SK-N-SH treated with all-trans-retinoic acid at 6 μM for 48 hours (cell line): ENCODE data around the gene RBM42.
A peak's percentile ranks its signal among the peaks of the same experiment; 100 is the strongest.

ENCODE experiments used
- ATAC-seq: fragments of 200-7000 bp; cut with Tn5 transposase; 3 replicates; pipeline ENCODE4 v1.9.1; 2020; ENCODE audit warnings: mild to moderate bottlenecking, moderate library complexity
- ARNTL ChIP-seq: fragments of 450-650 bp; formaldehyde crosslinking; IDR thresholded peaks from 2 replicates; pipeline ENCODE4 v1.5.0; 2020; ENCODE audit warnings: low read depth, mild to moderate bottlenecking, moderate library complexity, borderline replicate concordance
- GLIS3 ChIP-seq: fragments of 250-450 bp; sonication (Bioruptor Pico); IDR thresholded peaks from 2 replicates; pipeline ENCODE4 v1.5.0; 2020; ENCODE audit warnings: mild to moderate bottlenecking, moderate library complexity
- RARB ChIP-seq: fragments of 250-450 bp; sonication (Bioruptor Pico); IDR thresholded peaks from 2 replicates; pipeline ENCODE4 v1.8.0; 2021; ENCODE audit warnings: mild to moderate bottlenecking, moderate library complexity
- SNAI2 ChIP-seq: fragments of 250-450 bp; sonication (Bioruptor Pico); IDR thresholded peaks from 2 replicates; pipeline ENCODE4 v1.5.0; 2020; ENCODE audit warnings: mild to moderate bottlenecking, moderate library complexity
- TOX ChIP-seq: fragments of 250-450 bp; sonication (Bioruptor Pico); IDR thresholded peaks from 2 replicates; pipeline ENCODE4 v1.8.0; 2021; ENCODE audit warnings: mild to moderate bottlenecking, moderate library complexity, borderline replicate concordance
- ZC3H10 ChIP-seq: fragments of 250-450 bp; sonication (Bioruptor Pico); IDR thresholded peaks from 2 replicates; pipeline ENCODE4 v1.5.1; 2021; ENCODE audit warnings: mild to moderate bottlenecking, moderate library complexity
- ZFP3 ChIP-seq: fragments of 250-450 bp; sonication (Bioruptor Pico); IDR thresholded peaks from 2 replicates; pipeline ENCODE4 v1.5.0; 2020; ENCODE audit warnings: mild to moderate bottlenecking, moderate library complexity
- ZFP30 ChIP-seq: fragments of 450-650 bp; formaldehyde crosslinking; IDR thresholded peaks from 2 replicates; pipeline ENCODE4 v1.5.0; 2022; ENCODE audit warnings: mild to moderate bottlenecking, moderate library complexity
- ZNF70 ChIP-seq: fragments of 450-650 bp; formaldehyde crosslinking; IDR thresholded peaks from 2 replicates; pipeline ENCODE4 v1.5.0; 2020; ENCODE audit warnings: mild to moderate bottlenecking, moderate library complexity
- TF ChIP-seq, protein P1 (sequence below): fragments of 250-450 bp; sonication (Bioruptor Pico); IDR thresholded peaks from 2 replicates; pipeline ENCODE4 v1.5.1; 2020; ENCODE audit warnings: low read depth, mild to moderate bottlenecking, moderate library complexity
- TF ChIP-seq, protein P2 (sequence below): fragments of 250-450 bp; sonication (Bioruptor Pico); IDR thresholded peaks from 2 replicates; pipeline ENCODE4 v1.5.1; 2021; ENCODE audit warnings: mild to moderate bottlenecking, moderate library complexity
- TF ChIP-seq, protein P3 (sequence below): fragments of 250-450 bp; sonication (Bioruptor Pico); IDR thresholded peaks from 2 replicates; pipeline ENCODE4 v1.8.0; 2021; ENCODE audit warnings: low read depth, mild to moderate bottlenecking, moderate library complexity, borderline replicate concordance
- TF ChIP-seq, protein P4 (sequence below): fragments of 250-450 bp; sonication (Bioruptor Pico); IDR thresholded peaks from 2 replicates; pipeline ENCODE4 v1.8.0; 2020; ENCODE audit warnings: mild to moderate bottlenecking, moderate library complexity, borderline replicate concordance

Gene RBM42

DNA sequence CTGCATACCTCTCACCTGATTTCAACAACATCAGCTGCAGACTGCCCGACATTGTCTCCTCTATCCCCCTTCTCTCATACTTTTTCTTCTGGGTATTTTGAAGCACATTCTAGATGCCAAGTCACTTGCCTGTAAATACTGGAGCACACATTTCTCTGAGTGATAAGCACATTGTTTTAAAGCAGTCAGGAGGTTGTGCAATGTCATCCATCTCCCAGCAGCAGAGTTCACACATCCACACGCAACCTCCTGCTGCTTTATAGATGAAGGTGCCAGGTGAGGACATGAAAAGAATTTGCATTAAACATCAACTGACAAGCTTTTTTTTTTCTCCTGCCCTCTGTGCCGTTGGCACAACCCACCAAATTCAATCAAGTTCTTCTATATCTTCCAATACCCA, 43.0 kb downstream of the RBM42 start (continued):
- no peak for TF ChIP-seq ZNF70 (CRISPR knock-in tag)
- TF ChIP-seq ARNTL, result no peak
- no peak for TF ChIP-seq ZFP3 (CRISPR knock-in tag)
- TF ChIP-seq, protein P1, sequence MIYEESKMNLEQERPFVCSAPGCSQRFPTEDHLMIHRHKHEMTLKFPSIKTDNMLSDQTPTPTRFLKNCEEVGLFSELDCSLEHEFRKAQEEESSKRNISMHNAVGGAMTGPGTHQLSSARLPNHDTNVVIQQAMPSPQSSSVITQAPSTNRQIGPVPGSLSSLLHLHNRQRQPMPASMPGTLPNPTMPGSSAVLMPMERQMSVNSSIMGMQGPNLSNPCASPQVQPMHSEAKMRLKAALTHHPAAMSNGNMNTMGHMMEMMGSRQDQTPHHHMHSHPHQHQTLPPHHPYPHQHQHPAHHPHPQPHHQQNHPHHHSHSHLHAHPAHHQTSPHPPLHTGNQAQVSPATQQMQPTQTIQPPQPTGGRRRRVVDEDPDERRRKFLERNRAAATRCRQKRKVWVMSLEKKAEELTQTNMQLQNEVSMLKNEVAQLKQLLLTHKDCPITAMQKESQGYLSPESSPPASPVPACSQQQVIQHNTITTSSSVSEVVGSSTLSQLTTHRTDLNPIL (CRISPR knock-in tag), result no peak
- TF ChIP-seq TOX (CRISPR knock-in tag), result no peak

DNA sequence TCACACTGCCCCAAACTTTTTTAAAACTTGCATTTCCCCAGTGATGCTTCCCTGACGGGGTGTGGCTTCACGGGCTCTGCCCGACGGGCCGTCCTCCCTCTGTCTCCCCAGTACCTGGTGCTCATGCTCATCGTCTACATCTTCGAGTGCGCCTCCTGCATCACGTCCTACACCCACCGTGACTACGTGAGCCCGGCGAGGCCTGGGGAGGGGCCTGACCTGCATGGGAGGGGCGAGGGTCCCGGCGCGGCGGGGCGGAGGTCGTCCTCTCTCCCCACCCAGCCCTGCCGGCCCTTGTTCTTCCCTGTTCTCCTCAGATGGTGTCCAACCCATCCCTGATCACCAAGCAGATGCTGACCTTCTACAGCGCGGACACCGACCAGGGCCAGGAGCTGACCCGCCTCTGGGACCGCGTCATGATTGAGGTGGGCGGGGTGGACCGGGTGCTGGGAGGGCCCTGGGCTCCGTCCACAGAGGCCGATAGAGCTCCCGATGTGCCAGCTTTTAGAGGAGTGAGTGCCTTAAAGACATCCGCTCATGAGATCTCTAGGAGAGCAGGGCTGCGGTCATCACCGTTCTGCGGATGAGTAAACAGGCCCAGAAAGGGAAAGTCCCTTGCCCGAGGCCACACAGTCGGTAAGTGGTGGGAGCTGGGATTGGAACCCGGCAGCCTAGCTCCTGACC, 44.4 kb downstream of the RBM42 start:
- peak; percentile 95 for ATAC-seq
- TF ChIP-seq ZFP30 (CRISPR knock-in tag) (no peak), SNAI2 (no peak), GLIS3 (CRISPR knock-in tag) (no peak), TOX (CRISPR knock-in tag) (no peak), ZFP3 (CRISPR knock-in tag) (no peak)

DNA sequence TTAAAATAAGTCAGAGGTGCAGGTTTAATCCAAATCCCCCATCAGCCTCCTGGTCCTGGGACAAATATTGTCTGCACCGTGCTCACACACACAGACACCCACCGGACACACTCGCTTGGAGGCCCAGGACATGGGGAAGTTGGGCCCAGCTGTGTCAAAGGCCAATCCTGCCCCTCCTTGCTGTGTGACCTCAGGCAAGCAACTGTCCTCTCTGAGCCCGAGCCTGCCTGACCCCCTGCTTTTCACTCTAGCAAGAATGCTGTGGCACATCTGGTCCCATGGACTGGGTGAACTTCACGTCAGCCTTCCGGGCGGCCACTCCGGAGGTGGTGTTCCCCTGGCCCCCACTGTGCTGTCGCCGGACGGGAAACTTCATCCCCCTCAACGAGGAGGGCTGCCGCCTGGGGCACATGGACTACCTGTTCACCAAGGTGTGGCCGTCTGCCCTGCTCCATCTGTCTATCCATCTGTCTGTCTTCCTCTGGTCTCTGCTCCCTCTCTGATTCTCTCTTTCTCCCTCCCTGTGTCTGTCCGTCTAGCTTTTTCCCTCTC, 46.8 kb downstream of the RBM42 start:
- ATAC-seq, result no peak
- TF ChIP-seq ZC3H10 (CRISPR knock-in tag), result no peak
- TF ChIP-seq ZFP30 (CRISPR knock-in tag), result no peak
- TF ChIP-seq RARB (CRISPR knock-in tag), result no peak
- no peak for TF ChIP-seq GLIS3 (CRISPR knock-in tag)
- TF ChIP-seq, protein P2, sequence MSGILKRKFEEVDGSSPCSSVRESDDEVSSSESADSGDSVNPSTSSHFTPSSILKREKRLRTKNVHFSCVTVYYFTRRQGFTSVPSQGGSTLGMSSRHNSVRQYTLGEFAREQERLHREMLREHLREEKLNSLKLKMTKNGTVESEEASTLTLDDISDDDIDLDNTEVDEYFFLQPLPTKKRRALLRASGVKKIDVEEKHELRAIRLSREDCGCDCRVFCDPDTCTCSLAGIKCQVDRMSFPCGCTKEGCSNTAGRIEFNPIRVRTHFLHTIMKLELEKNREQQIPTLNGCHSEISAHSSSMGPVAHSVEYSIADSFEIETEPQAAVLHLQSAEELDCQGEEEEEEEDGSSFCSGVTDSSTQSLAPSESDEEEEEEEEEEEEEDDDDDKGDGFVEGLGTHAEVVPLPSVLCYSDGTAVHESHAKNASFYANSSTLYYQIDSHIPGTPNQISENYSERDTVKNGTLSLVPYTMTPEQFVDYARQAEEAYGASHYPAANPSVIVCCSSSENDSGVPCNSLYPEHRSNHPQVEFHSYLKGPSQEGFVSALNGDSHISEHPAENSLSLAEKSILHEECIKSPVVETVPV (CRISPR knock-in tag), result no peak
- TF ChIP-seq ZNF70 (CRISPR knock-in tag), result no peak
- TF ChIP-seq, protein P3, sequence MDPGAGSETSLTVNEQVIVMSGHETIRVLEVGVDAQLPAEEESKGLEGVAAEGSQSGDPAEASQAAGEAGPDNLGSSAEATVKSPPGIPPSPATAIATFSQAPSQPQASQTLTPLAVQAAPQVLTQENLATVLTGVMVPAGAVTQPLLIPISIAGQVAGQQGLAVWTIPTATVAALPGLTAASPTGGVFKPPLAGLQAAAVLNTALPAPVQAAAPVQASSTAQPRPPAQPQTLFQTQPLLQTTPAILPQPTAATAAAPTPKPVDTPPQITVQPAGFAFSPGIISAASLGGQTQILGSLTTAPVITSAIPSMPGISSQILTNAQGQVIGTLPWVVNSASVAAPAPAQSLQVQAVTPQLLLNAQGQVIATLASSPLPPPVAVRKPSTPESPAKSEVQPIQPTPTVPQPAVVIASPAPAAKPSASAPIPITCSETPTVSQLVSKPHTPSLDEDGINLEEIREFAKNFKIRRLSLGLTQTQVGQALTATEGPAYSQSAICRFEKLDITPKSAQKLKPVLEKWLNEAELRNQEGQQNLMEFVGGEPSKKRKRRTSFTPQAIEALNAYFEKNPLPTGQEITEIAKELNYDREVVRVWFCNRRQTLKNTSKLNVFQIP (CRISPR knock-in tag), result no peak
- TF ChIP-seq, protein P4, sequence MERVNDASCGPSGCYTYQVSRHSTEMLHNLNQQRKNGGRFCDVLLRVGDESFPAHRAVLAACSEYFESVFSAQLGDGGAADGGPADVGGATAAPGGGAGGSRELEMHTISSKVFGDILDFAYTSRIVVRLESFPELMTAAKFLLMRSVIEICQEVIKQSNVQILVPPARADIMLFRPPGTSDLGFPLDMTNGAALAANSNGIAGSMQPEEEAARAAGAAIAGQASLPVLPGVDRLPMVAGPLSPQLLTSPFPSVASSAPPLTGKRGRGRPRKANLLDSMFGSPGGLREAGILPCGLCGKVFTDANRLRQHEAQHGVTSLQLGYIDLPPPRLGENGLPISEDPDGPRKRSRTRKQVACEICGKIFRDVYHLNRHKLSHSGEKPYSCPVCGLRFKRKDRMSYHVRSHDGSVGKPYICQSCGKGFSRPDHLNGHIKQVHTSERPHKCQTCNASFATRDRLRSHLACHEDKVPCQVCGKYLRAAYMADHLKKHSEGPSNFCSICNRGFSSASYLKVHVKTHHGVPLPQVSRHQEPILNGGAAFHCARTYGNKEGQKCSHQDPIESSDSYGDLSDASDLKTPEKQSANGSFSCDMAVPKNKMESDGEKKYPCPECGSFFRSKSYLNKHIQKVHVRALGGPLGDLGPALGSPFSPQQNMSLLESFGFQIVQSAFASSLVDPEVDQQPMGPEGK, result no peak
